Measurements from ENCODE around the gene PTPRD.

PTPRD gene

GRCh38 chr9:8534828-8535227, 2078.0 kb downstream of the PTPRD start:
- no peak for DNase-seq

- no peak for DNase-seq
Measured at GRCh38 chr9:8533681-8534080, 2079.1 kb downstream of the PTPRD start.

- DNase-seq = no peak
Measured at GRCh38 chr9:8531826-8532415, 2080.9 kb downstream of the PTPRD start.

- no peak for DNase-seq
Measured at GRCh38 chr9:8521112-8521511, 2091.7 kb downstream of the PTPRD start.

- no peak for DNase-seq
Measured at GRCh38 chr9:8515748-8516147, 2097.1 kb downstream of the PTPRD start.

GRCh38 chr9:8514760-8515159, 2098.0 kb downstream of the PTPRD start:
- DNase-seq = no peak

- no peak for DNase-seq
Measured at GRCh38 chr9:8508671-8509290, 2104.0 kb downstream of the PTPRD start.

GRCh38 chr9:8494571-8494970, 2118.2 kb downstream of the PTPRD start:
- DNase-seq = no peak

- no peak for DNase-seq
Measured at GRCh38 chr9:8492679-8493078, 2120.1 kb downstream of the PTPRD start.

GRCh38 chr9:8492024-8492423, 2120.8 kb downstream of the PTPRD start:
- no peak for DNase-seq

- DNase-seq = no peak
Measured at GRCh38 chr9:8491563-8491962, 2121.2 kb downstream of the PTPRD start.

- no peak for DNase-seq
Measured at GRCh38 chr9:8489835-8490234, 2123.0 kb downstream of the PTPRD start.

- DNase-seq = no peak
Measured at GRCh38 chr9:8486095-8486494, 2126.7 kb downstream of the PTPRD start.

GRCh38 chr9:8484597-8485191, 2128.1 kb downstream of the PTPRD start:
- DNase-seq = no peak

GRCh38 chr9:8477450-8477849, 2135.4 kb downstream of the PTPRD start:
- no peak for DNase-seq

- DNase-seq = no peak
Measured at GRCh38 chr9:8474937-8475336, 2137.9 kb downstream of the PTPRD start.

- DNase-seq = no peak
Measured at GRCh38 chr9:8473244-8474020, 2139.4 kb downstream of the PTPRD start.

GRCh38 chr9:8468045-8468637, 2144.7 kb downstream of the PTPRD start:
- DNase-seq = no peak

GRCh38 chr9:8457816-8458215, 2155.0 kb downstream of the PTPRD start:
- DNase-seq = no peak

GRCh38 chr9:8457055-8457454, 2155.7 kb downstream of the PTPRD start:
- no peak for DNase-seq

GRCh38 chr9:8456344-8456743, 2156.5 kb downstream of the PTPRD start:
- no peak for DNase-seq

- no peak for DNase-seq
Measured at GRCh38 chr9:8450810-8451545, 2161.8 kb downstream of the PTPRD start.

GRCh38 chr9:8448226-8448625, 2164.6 kb downstream of the PTPRD start:
- DNase-seq = no peak

All from NCI-H1048 (cell line).